Raji (cell line): Measurements from ENCODE around the gene ALG2.
A peak's percentile ranks its signal among the peaks of the same experiment; 100 is the strongest.

Experiments used
- POLR2A ChIP-seq: IDR thresholded peaks from 2 replicates; pipeline ENCODE4 v1.6.1; 2011; ENCODE audit warnings: low read depth, low read length, control low read depth; ENCODE audit not compliant: insufficient read depth

Gene ALG2

DNA sequence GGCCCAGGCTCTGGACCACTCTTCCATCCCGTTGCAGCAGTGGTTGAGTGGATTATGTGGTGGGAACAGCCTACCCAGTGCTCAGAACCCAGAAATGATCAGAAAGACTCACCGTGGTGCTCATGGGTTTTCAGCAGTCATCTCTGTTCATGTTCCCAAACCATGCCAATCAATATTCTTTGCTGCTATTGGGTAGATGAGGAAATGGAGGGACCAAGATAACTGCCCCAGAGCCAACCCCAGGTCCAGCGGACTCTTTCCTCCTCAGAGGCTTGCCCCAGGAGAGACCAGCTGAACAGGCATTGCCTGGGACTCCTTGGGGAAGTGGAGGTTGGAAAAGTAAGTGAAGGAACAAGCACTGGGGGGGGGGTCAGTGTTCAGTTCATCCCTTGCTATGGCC is 38.1 kb downstream of the ALG2 start:
- TF ChIP-seq POLR2A = no peak

DNA sequence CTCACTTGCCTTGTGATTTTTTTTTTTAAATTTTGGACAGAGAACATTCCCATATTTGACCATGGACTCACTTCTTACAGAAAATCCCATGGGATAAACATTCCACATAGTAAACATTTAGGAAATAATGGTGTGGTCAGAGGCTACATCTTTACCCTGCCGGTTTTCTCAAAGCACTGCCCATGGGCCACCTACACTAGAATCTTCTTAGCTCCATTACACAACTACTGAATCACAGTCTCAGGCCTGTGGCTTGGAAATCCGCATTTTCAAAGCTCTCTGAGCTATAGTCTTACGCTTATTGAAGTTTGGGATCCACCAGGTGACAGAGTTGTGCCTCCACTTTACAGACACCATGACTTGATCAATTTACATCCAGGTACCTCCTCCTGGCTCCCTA is 39.4 kb downstream of the ALG2 start:
- no peak for TF ChIP-seq POLR2A

DNA sequence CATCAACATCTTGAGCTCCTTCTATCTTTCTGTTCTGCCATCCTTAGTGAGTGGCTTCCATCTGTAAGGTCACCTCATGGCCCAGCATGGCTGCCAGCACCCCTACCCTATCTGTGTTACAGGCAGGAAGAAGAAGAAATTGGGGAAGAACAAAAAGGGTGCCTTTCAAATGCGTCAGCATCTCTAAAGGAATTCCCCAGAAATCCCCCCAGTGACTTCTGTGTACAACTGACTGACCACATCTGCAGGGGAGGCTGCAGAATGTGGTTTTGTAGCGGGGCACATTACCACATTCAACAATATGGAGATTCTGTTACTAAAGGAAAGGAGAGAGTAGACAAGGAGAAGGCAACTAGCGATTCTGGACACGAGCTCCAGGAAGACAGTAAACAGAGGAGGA is 40.1 kb downstream of the ALG2 start:
- TF ChIP-seq POLR2A = 0 out of 2 replicates have a peak, but pooled peaks have one; percentile 26

DNA sequence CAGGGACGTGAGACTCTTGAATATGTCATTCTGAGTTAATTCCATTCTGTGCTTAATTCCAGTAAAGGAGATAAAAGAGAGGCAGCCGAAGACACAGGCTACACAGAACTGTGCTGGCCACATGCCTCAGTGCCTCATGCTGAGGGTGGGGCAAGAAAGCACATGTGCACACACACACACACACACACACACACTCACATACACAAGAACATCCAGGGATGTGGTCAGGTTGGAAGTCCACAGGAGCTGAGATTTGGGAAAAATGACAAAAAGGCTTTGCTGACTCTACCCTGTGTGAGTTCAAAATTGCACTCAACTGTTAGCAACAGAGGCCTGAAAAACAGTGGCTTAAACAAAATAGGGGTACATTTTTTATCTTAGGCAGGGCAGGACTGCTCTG is 40.5 kb downstream of the ALG2 start:
- TF ChIP-seq POLR2A = no peak

DNA sequence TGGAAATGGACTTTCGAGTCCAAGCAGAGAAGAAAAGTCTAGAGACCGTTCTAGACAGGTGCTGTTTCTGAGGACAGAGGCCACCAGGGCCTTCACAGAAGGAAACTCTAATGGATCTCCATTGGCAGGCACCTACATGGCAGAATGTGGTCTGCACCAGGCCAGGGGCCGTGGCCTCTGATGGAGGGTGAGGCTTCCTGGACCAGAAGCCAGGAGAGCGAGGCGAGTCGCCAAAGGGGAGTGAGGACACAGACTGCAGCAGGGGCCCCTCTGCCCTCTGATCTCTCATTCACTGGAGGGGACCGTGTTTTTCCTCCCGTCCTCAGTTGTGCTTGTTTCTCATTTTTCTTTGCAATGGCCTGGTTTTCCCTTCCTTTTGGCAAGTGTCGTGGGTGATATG is 41.1 kb downstream of the ALG2 start:
- no peak for TF ChIP-seq POLR2A

DNA sequence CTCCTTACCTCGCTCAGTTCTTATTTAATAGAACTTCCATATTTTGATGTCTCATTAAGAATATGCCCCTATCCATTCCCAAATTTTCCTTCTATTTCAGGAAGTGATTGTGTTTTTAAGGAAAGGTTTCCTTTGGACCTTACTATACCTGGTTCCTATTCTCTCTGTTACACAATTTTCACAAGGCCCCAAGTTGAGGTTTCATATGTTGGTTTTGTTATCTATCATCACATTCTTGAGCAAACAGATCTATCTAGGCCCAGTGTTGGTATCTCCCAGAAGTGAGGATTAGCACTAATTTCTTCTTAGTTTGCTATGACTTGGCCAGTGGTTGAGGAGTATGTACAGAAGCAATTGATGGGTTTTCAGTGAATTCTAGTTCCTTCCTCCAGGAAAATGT is 41.5 kb downstream of the ALG2 start:
- TF ChIP-seq POLR2A = no peak

DNA sequence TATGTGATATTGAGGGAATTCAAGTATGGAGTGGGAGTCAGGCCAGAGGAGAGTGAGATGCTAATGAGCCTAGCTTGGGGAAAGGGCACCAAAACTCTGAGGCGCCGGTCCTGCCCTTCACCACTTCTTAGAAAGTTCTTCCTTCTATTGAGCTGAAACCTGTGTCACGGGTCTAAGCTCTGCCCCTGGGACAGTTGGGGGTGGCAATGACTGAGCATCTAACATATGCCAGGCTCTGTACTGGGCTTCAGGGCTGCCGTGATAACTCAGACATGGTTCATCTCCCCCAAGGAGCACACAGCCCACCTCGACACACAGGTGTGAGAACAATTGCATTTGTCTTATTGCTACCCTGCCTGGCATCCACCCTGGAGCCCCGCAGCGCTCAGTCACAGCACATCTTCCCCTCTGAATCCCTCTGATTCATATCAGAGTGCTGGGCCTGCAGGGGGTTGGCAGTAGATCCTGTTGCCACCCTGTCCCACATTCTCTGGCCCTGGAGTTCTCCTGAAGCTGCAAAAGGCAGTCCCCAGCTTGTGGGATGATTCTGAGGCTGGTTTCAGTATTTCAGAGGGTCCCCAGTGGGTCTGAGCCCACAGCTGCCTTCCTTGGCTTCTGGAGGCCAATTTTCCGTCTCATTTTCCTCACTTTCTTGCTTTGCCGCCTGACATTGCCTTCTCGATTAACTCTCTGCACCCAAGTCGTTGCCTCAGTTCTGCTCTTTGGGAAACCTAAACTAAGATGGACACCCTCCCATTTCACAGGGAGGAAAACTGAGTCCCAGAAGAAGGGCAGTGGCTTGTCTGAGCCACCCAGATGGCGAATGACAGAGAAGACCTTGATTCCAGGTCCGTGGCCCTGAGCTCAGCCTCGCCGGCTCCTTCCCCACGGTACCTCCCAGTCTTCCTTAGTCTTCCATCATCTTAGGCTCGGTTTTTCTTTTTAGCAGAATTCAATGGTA is 42.5 kb downstream of the ALG2 start:
- TF ChIP-seq POLR2A = no peak

DNA sequence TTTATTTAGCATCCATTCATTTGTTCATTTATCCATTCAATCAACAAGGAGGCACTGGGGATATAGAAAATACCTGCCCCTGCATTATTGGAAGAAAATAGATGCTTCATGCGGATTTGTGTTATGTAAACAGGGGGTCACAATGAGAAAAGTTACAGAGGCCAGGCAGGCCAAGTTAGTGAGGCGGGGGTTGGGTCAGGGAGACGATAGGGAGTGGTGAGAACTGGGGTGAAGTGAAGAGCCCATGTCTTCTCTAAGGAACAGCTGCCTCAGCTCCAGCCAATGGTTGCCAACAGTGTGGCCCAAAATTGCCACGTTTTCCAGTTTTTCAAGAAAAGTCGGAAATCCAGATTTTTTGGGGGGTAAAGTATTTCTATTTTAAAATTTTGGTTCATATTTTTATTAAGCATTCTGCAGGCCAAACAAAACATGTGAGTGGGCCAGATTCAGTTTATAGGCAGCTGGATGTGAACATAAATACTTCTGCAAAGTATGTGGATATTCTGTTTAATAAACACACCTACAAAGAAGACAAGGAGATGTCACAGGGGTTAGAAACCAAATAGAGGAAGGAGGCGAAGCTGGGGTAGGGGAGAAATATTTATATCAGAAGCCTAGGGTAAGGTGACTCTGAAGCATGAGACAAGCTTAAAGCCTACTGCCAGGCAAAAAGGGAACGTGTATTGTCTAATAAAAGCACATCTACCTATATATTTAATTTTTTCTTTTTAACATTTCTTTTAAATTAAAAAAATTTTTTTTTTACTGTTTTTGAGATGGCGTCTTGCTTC is 44.0 kb downstream of the ALG2 start:
- TF ChIP-seq POLR2A = no peak

DNA sequence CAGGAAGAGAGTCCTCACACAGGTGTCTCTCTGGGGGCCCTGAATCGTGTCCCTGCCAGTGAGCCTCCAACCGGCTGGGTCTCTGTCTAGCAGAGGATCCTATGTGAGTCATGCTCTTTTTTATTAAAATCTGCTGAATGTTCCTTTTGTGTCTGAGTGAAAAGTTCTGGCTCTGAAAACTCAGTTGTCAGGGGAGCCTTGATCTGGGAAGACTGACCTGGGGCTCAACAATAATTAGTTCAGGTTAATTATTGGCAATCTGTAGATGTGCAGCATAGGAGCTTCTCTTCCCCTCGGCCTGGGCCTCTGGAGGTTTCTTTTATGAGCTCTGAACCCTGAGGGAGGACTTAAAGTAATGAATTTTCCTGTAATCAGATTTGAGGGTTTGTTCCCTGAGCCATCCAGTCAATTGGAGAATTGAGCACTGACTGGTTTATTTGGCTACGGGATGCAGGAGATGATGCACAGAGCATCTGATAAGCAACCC is 45.2 kb downstream of the ALG2 start:
- TF ChIP-seq POLR2A = no peak

DNA sequence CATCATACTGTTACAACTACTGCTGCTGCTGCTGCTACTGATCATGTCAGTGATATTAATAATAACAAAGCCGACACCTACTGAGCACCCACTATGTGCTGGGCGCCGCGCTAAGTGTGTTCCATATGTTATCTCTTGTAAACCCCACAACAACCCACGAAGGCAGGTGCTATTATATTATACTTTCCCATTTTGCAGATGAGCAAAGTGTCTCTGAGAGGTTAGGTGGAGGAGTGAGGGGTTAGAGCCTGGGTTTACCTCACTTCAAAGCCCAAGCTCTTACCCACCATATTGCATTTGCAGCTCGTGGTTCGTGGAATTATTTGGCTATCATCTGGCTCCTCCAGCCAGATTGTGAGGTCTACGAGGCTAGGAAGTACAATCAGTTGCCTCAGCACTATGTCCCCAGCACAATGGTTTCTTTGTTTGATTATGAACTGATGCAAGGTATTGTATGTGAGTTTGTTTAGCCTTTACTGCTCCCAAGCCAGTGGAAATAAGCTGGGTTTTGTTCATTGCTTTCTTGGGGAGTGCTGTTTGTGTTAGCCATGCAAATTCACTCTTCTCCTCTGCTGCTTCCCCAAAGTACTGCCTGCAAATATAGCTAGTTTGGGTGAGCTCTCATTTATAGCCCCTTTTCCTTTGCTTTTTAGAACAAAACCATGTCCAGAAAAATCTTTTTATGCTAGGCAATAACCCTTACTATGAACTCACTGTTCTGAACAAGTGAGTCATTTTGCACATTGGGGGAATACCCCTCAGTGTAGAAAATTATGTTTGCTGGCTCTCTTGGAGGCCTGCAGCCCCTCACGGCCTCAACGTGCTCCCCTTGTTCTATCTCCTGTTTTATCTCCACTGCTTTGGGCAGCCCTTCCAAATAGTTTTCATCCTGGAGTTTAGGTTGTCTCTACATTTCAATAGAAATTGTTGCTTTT is 47.9 kb downstream of the ALG2 start:
- no peak for TF ChIP-seq POLR2A

DNA sequence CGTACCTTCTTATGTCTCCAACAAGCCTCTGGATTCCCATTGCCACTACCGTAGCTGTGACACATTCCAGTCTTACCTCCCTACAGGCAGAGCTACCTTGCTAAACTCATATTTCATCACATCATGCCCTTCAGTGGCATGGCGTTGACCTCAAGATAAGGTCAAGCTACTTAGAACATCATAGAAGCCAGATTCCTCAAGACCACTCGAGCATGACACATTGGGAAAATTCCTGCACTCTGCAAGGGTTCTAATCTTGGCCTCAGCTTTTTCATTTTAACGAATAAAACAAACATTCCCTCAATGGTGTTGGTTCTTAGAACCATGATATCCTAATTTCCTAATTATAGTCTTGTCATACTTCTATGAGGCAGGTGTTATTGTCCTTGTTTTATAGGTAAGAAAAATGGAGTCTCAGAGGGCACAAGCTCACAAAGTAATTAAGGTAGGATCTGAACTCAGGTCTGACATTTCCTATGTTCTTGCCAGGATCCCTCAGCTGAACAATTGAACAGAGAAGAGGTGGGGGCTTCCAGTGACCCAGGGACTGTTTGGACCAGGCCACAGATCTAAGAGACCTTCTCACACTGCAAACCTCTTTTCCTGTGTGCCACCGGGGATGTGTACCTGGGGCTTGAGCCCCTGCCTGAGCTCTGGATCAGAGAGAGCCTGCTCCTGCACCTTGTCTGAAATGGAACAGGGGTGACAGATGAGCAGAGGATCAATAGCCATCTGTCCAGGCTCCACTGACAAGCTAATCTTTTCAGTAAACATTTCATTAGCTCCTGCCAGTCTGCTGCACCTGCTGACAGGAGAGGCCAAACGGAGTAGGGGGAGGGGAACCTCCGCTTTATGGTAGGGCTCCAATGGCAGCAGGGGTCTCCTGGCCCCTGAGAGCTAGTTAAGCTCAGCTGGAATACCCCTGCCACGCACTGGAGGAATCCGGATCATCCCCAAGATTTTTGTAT is 49.3 kb downstream of the ALG2 start:
- TF ChIP-seq POLR2A = no peak

DNA sequence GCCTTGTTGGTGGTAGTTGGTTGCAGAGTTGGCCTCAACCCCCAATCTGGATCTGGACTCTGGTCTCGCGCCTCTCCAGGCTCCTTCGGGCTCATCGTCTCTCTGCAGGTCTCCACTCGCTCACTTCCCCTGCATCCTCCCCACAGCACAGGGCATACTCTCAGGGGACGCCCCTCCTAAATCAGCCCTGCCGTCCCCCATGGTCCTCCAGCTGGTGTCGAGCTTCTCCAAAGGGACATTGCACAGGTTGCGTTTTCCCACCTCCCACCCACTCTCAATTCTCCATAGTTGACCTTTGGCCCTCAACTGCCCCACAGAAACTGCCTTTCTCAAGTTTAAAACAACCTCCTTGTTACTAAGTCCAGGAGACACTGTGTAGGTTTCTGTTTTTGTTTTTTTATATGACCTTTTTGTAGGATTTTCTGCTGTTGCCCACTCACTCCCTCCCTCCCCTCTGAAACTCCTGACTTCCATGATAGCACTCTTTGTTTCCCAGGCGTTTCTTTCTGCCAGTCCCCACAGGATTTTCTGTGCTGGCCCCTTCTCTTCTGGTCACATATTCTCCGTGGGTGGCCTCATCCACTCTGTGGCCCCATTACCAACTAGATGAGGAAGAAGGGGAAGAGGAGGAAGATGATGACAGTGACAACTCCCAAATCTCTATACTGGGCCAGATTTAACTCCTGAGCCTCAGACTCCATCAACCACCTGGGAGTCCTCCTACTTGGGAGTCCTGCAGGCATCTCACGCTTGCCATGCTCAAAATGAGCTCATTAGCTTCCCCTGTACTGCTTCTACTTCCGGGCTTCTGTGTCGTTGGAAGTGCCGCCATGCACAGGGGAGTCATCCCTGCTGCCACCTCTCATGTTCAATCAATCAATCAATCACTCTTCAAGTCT is 50.3 kb downstream of the ALG2 start:
- TF ChIP-seq POLR2A = no peak
